GM18873 (cell line): ENCODE measurements around the gene OR4A5.
"Not testable (repeated sequence)": the region's sequence is repeated elsewhere in the genome, so short reads cannot be mapped to it uniquely, and the experiment has no call there.

Experiments
- ATAC-seq: cut with Tn5 transposase; IDR thresholded peaks from one replicate; pipeline ENCODE4 v1.9.1; 2021; ENCODE audit warnings: mild to moderate bottlenecking, moderate library complexity, moderate number of reproducible peaks; ENCODE audit not compliant: unreplicated experiment, low FRiP score

The OR4A5 gene

GRCh38 chr11:54706532-54706931 lies at the start of gene OR4A5:
TSS of gene OR4A5 (plus strand) at chr11:54706832. CDS start at chr11:54706885, 53 bp downstream.
- not testable (repeated sequence) for ATAC-seq

GRCh38 chr11:54720094-54720493 lies 13.5 kb downstream of the OR4A5 start:
- not testable (repeated sequence) for ATAC-seq
